Astrocyte (in vitro differentiated cells and primary cell): ENCODE data around the gene CPLX4. TPM values are rescaled to one million over a fixed set of nuclear protein-coding genes. Genes with fewer than 3 reads are reported as not detected.

Experiments
- DNase-seq: peaks from one replicate; pipeline ENCODE4 v3.0.0-alpha.2; 2010; ENCODE audit warnings: low read depth
- FAIRE-seq: peaks from 2 replicates; lab custom pipeline; 2011; peaks lifted over from hg19 to GRCh38; lab: Jason Lieb, UNC
- H2AFZ ChIP-seq: 2 replicates; pipeline ENCODE4 v1.6.0; 2012; ENCODE audit warnings: low read depth, low read length, inconsistent platforms
- H3K27ac ChIP-seq: 2 replicates; pipeline ENCODE4 v1.5.1; 2011; ENCODE audit warnings: low read depth, low read length, inconsistent platforms
- H3K27me3 ChIP-seq: 2 replicates; pipeline ENCODE4 v1.6.0; 2011; ENCODE audit warnings: low read length, inconsistent platforms; ENCODE audit not compliant: insufficient read depth
- H3K36me3 ChIP-seq: 2 replicates; pipeline ENCODE4 v1.5.1; 2011; ENCODE audit warnings: low read length, inconsistent platforms; ENCODE audit not compliant: insufficient read depth
- H3K4me1 ChIP-seq: 2 replicates; pipeline ENCODE4 v1.5.1; 2011; ENCODE audit warnings: low read length, inconsistent platforms; ENCODE audit not compliant: insufficient read depth
- H3K4me2 ChIP-seq: 2 replicates; pipeline ENCODE4 v1.6.0; 2012; ENCODE audit warnings: low read length, inconsistent platforms
- H3K4me3 ChIP-seq: 2 replicates; pipeline ENCODE4 v1.5.1; 2011; ENCODE audit warnings: low read depth, mild to moderate bottlenecking, low read length, inconsistent platforms; ENCODE audit not compliant: insufficient read depth
- H3K79me2 ChIP-seq: 2 replicates; pipeline ENCODE4 v1.6.0; 2012; ENCODE audit warnings: mild to moderate bottlenecking, low read length, inconsistent platforms; ENCODE audit not compliant: insufficient read depth
- H3K9ac ChIP-seq: 2 replicates; pipeline ENCODE4 v1.6.0; 2012; ENCODE audit warnings: mild to moderate bottlenecking, low read length, inconsistent platforms
- H3K9me3 ChIP-seq: 2 replicates; pipeline ENCODE4 v1.5.1; 2012; ENCODE audit warnings: low read depth, mild to moderate bottlenecking, low read length, inconsistent platforms; ENCODE audit not compliant: insufficient read depth
- H4K20me1 ChIP-seq: 2 replicates; pipeline ENCODE4 v1.6.0; 2012; ENCODE audit warnings: low read length, inconsistent platforms; ENCODE audit not compliant: insufficient read depth
- H3K27ac Mint-ChIP-seq: one replicate; pipeline ENCODE4 v1.8.0; 2021; ENCODE audit warnings: mild to moderate bottlenecking, mixed read lengths; ENCODE audit not compliant: unreplicated experiment
- H3K27me3 Mint-ChIP-seq: one replicate; pipeline ENCODE4 v1.8.0; 2021; ENCODE audit warnings: low read depth, mixed read lengths; ENCODE audit not compliant: unreplicated experiment
- H3K36me3 Mint-ChIP-seq: one replicate; pipeline ENCODE4 v1.8.0; 2021; ENCODE audit warnings: low read depth, mixed read lengths; ENCODE audit not compliant: unreplicated experiment
- H3K4me1 Mint-ChIP-seq: one replicate; pipeline ENCODE4 v1.8.0; 2021; ENCODE audit warnings: low read depth, mixed read lengths; ENCODE audit not compliant: unreplicated experiment
- H3K4me3 Mint-ChIP-seq: one replicate; pipeline ENCODE4 v1.8.0; 2021; ENCODE audit warnings: mild to moderate bottlenecking, moderate library complexity, mixed read lengths; ENCODE audit not compliant: unreplicated experiment
- H3K9me3 Mint-ChIP-seq: one replicate; pipeline ENCODE4 v1.8.0; 2021; ENCODE audit warnings: mild to moderate bottlenecking, mixed read lengths; ENCODE audit not compliant: unreplicated experiment
- CTCF ChIP-seq: IDR thresholded peaks from 2 replicates; pipeline ENCODE4 v1.5.1; 2011; ENCODE audit warnings: low read depth, mild to moderate bottlenecking, inconsistent platforms, low read length, moderate library complexity; ENCODE audit not compliant: insufficient read depth
- EZH2 ChIP-seq: IDR thresholded peaks from 2 replicates; pipeline ENCODE4 v1.6.1; 2012; ENCODE audit warnings: mild to moderate bottlenecking, low read length, inconsistent platforms; ENCODE audit not compliant: insufficient read depth
- total RNA-seq: library from RNA; stranded (reverse); gene quantifications from 2 replicates; pipeline ENCODE4 v1.2.1, GENCODE V29; 2021

CPLX4 gene
- total RNA-seq, 1 donor from 2014 or later, result not detected

- FAIRE-seq (no peak), DNase-seq (no peak)
- no peaks in the 10 kb centered on the region for H3K36me3 ChIP-seq
- H3K27ac Mint-ChIP-seq, result no peak overlapping the region
- H3K9me3 ChIP-seq, result no peaks in the 10 kb centered on the region
- H3K4me1 ChIP-seq, result no peaks in the 10 kb centered on the region
- no peak for TF ChIP-seq EZH2
- TF ChIP-seq CTCF, result no peak
- H3K79me2 ChIP-seq, result no peaks in the 10 kb centered on the region
- peaks cover 71% of the 10 kb centered on the region for H3K27me3 Mint-ChIP-seq
- H3K4me3 Mint-ChIP-seq, result no peak overlapping the region
- H3K9ac ChIP-seq, result no peak overlapping the region
- peaks cover 76% of the 10 kb centered on the region for H3K27me3 ChIP-seq
- H3K4me2 ChIP-seq, result no peak overlapping the region
- H3K27ac ChIP-seq, result no peak overlapping the region
- H2AFZ ChIP-seq, result no peak overlapping the region
- no peaks in the 10 kb centered on the region for H3K36me3 Mint-ChIP-seq
- H3K4me3 ChIP-seq, result no peak overlapping the region
- no peaks in the 10 kb centered on the region for H4K20me1 ChIP-seq
- H3K4me1 Mint-ChIP-seq, result no peaks in the 10 kb centered on the region
- H3K9me3 Mint-ChIP-seq, result peaks cover 3% of the 10 kb centered on the region
These were observed 39.7 kb downstream of the CPLX4 start for GRCh38 chr18:59278793-59279192.

GRCh38 chr18:59276047-59276446 lies 42.4 kb downstream of the CPLX4 start:
- no peak overlapping the region for H3K27ac Mint-ChIP-seq
- H3K36me3 Mint-ChIP-seq, result no peaks in the 10 kb centered on the region
- Histone ChIP-seq H3K9me3 (peaks cover under 1% of the 10 kb centered on the region), H3K27ac (no peak overlapping the region), H3K79me2 (no peaks in the 10 kb centered on the region), H4K20me1 (peaks cover 2% of the 10 kb centered on the region), H3K4me2 (no peak overlapping the region), H3K4me3 (no peak overlapping the region), H2AFZ (no peak overlapping the region), H3K9ac (no peak overlapping the region), H3K27me3 (peaks cover 86% of the 10 kb centered on the region), H3K36me3 (no peaks in the 10 kb centered on the region), H3K4me1 (no peaks in the 10 kb centered on the region)
- no peak overlapping the region for H3K4me3 Mint-ChIP-seq
- TF ChIP-seq EZH2, result no peak
- TF ChIP-seq CTCF, result no peak
- H3K9me3 Mint-ChIP-seq, result peaks cover 5% of the 10 kb centered on the region
- H3K27me3 Mint-ChIP-seq, result peaks cover 78% of the 10 kb centered on the region
- no peaks in the 10 kb centered on the region for H3K4me1 Mint-ChIP-seq
- no peak for DNase-seq
- FAIRE-seq, result no peak

GRCh38 chr18:59275406-59275949 lies 43.0 kb downstream of the CPLX4 start:
- Histone ChIP-seq H3K27ac (no peak overlapping the region), H3K4me3 (no peak overlapping the region), H3K9me3 (peaks cover 4% of the 10 kb centered on the region), H3K4me1 (no peaks in the 10 kb centered on the region), H3K27me3 (peaks cover 92% of the 10 kb centered on the region), H3K9ac (no peak overlapping the region), H2AFZ (no peak overlapping the region), H3K36me3 (no peaks in the 10 kb centered on the region), H3K4me2 (no peak overlapping the region), H4K20me1 (peaks cover 5% of the 10 kb centered on the region), H3K79me2 (no peaks in the 10 kb centered on the region)
- FAIRE-seq (no peak), DNase-seq (no peak)
- Mint-ChIP-seq H3K4me3 (no peak overlapping the region), H3K27me3 (peaks cover 82% of the 10 kb centered on the region), H3K27ac (no peak overlapping the region), H3K4me1 (no peaks in the 10 kb centered on the region), H3K36me3 (no peaks in the 10 kb centered on the region), H3K9me3 (peaks cover 10% of the 10 kb centered on the region)
- TF ChIP-seq EZH2, result no peak
- no peak for TF ChIP-seq CTCF
